ENCODE measurements around the gene MGAT3.
"Not testable (repeated sequence)": the region's sequence is repeated elsewhere in the genome, so short reads cannot be mapped to it uniquely, and the experiment has no call there.

The MGAT3 gene

GRCh38 chr22:39490966-39491680 lies 34.3 kb downstream of the MGAT3 start:
- no peak for DNase-seq (ENCODE audit: low spot score)

GRCh38 chr22:39491696-39492095 lies 34.9 kb downstream of the MGAT3 start:
- no peak for DNase-seq (ENCODE audit: low spot score)

GRCh38 chr22:39492186-39492585 lies 35.4 kb downstream of the MGAT3 start:
- no peak for DNase-seq (ENCODE audit: low spot score)

GRCh38 chr22:39493759-39494158 lies 36.9 kb downstream of the MGAT3 start:
- peak; percentile 52 for DNase-seq (ENCODE audit: low spot score)

- DNase-seq (ENCODE audit: low spot score): peak; percentile 56
Observed at GRCh38 chr22:39494471-39495120, 37.8 kb downstream of the MGAT3 start.

GRCh38 chr22:39496131-39496838 lies 39.5 kb downstream of the MGAT3 start:
- peak; percentile 64 for DNase-seq (ENCODE audit: low spot score)

GRCh38 chr22:39497429-39497828 lies 40.6 kb downstream of the MGAT3 start:
- DNase-seq (ENCODE audit: low spot score): no peak

GRCh38 chr22:39498368-39498767 lies 41.6 kb downstream of the MGAT3 start:
- DNase-seq (ENCODE audit: low spot score): no peak

GRCh38 chr22:39498802-39499201 lies 42.0 kb downstream of the MGAT3 start:
- DNase-seq (ENCODE audit: low spot score): no peak

GRCh38 chr22:39500101-39500500 lies 43.3 kb downstream of the MGAT3 start:
- DNase-seq (ENCODE audit: low spot score): no peak

- no peak for DNase-seq (ENCODE audit: low spot score)
Observed at GRCh38 chr22:39501644-39502108, 44.9 kb downstream of the MGAT3 start.

- peak; percentile 96 for DNase-seq (ENCODE audit: low spot score)
Observed at GRCh38 chr22:39502109-39502788, 45.4 kb downstream of the MGAT3 start, which contains the start of gene MIEF1. Gene MIEF1 (plus strand): TSS chr22:39502290. CDS start chr22:39511295, 9,005 bp downstream.

- no peak for DNase-seq (ENCODE audit: low spot score)
Observed at GRCh38 chr22:39502789-39503409, 46.1 kb downstream of the MGAT3 start.

GRCh38 chr22:39503630-39504029 lies 46.8 kb downstream of the MGAT3 start:
- DNase-seq (ENCODE audit: low spot score): no peak

GRCh38 chr22:39504071-39504470 lies 47.3 kb downstream of the MGAT3 start:
- DNase-seq (ENCODE audit: low spot score): no peak

GRCh38 chr22:39507021-39507420 lies 50.2 kb downstream of the MGAT3 start:
- DNase-seq (ENCODE audit: low spot score): not testable (repeated sequence)

GRCh38 chr22:39508393-39508792 lies 51.6 kb downstream of the MGAT3 start:
- DNase-seq (ENCODE audit: low spot score): no peak

GRCh38 chr22:39510529-39511149 lies 53.8 kb downstream of the MGAT3 start:
- no peak for DNase-seq (ENCODE audit: low spot score)

- no peak for DNase-seq (ENCODE audit: low spot score)
Observed at GRCh38 chr22:39511226-39511625, 54.4 kb downstream of the MGAT3 start.

GRCh38 chr22:39512026-39512425 lies 55.2 kb downstream of the MGAT3 start:
- DNase-seq (ENCODE audit: low spot score): no peak

- DNase-seq (ENCODE audit: low spot score): no peak
Observed at GRCh38 chr22:39513791-39514190, 57.0 kb downstream of the MGAT3 start.

All from kidney tubule cell (primary cell).